ENCODE measurements around the gene GMPR.

GMPR gene
- total RNA-seq, result 0.30 to 0.39 reads per million in 2 experiments

DNA sequence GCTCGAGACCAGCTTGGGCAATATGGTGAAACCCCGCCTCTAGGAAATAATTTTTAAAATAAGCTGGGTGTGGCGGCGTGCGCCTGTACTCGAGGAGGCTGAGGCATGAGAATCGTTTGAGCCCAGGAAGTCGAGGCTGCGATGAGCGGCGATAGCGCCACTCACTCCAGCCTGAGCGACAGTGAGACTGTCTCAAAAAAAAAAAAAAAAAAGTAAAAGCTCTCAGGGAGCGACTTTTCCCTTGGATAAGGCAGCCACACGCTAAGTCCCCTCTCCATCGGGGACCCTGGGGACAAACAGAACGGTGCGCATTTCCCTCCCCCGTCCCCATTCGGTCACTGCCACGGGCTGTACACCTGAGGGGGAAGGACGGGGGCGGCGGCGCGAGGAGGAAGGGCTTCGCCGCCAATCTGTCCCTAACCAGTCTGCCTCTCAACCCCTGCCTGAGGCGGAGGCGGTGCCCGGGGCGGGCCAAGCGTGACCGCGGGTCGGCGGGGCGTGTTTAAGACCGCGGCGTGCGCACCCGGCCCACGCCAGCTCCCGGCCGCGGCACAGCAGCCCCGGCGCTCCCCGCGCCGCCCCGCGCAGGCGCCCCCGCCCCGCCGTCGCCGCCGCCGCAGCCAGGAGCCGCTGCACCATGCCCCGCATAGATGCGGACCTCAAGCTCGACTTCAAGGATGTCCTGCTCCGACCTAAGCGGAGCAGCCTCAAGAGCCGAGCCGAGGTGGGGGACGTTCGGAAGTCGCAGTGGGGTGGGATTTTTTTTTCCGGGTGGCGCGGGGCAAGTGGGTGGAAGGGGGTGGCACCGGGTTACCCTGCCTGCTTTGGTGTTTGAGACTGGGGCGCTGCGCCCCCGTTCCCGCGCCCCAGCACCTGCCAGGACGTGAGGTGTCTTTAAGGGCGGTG lies at the start of gene GMPR:
Gene GMPR (plus strand): TSS at position 531 of the 906 bp plus-strand sequence. CDS start 107 bp downstream, at position 638.
- DNase-seq (ENCODE audit: low read depth), result peak; percentile 46

DNA sequence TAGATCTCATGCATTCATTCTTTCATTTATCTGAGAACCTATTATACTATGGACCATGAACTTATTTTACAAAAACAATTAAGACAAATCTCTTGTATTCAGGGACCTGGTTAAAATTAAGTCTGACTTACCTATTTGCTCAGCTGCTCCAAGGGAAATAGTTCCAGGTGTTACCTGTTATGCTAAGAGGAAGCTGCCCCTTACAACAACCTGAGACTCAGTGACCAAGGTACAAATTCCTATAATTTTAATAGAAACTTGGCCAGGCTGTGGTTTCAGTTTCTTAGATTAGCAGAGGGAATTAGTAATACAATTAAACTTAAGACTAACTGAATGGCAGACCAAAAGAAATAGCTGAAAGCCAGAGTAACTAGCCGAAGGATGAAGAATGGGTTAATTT lies 48.2 kb upstream of the GMPR start:
- DNase-seq (ENCODE audit: low read depth), result no peak

DNA sequence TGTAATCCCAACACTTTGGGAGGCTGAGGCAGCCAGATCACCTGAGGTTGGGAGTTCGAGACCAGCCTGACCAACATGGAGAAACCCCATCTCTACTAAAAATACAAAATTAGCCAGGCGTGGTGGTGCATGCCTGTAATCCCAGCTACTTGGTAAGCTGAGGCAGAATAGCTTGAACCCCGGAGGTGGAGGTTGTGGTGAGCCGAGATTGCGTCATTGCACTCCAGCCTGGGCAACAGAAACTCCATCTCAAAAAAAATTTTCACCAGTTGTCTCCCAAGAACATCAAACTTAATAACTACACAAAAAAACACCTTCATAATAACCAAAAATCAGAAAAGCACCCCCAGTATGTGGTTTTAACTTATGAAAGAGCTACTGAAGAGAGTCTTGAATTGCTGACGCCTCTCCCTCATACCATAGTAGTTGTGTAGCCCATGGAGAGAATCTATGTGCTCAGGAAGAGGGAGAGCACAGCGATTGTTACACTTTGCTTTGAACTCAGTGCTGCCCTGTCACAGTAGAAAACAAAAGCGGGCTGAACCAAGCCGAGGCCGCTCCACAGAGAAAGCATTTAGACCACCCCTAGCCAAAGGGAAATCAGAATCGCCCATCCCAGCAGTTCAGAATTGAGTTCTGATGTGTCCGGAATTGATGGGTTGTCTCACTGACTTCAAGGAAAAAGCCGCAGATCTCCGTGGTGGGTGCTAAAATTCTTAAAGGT lies 42.0 kb upstream of the GMPR start:
- DNase-seq (ENCODE audit: low read depth), result no peak

DNA sequence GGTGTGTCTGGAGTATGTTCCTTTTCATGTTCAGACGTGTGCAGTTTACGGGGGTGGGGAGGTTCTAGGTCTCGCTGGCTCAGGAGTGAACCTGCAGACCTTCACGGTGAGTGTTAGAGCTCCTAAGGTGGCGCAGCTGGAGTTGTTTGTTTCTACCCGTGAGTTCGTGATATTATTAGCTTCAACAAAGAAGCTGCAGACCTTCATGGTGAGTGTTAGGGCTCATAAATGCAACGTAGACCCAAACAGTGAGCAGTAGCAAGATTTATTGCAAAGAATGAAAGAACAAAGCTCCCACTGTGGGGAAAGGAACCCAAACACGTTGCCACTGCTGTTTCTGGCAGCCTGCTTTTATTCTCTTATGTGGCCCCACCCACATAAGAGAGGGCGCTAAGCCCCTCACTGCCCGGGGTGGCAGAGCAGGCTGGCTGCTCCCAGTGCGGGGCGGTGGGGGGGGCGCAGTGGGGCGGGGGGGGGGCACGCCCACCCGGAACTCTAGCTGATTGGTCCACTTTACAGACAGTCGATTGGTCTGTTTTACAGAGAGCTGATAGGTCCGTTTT lies 41.3 kb upstream of the GMPR start:
- no peak for DNase-seq (ENCODE audit: low read depth)

DNA sequence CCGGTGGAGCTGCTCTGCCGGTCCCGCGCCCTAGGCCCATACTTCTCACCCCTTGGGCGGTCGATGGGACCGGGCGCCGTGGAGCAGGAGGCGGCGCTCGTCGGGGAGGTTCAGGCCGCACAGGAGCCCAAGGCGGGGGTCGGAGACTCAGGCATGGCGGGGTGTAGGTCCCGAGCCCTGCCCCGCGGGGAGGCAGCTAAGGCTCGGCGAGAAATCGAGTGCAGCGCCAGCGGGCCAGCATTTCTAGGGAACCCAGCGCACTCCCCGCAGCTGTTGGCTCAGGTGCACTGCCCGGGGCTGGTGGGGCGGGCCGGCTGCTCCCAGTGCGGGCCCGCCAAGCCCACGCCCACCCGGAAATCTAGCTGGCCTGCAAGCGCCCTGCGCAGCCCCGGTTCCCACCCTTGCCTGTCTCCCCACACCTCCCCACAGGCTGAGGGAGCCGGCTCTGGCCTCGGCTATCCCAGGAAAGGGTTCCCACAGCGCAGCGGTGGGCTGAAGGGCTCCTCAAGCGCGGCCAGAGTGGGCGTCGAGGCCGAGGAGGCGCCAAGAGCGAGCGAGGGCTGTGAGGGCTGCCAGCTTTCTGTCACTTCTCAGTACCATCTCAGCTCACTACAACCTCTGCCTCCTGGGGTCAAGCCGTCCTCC lies 40.2 kb upstream of the GMPR start:
- no peak for DNase-seq (ENCODE audit: low read depth)

DNA sequence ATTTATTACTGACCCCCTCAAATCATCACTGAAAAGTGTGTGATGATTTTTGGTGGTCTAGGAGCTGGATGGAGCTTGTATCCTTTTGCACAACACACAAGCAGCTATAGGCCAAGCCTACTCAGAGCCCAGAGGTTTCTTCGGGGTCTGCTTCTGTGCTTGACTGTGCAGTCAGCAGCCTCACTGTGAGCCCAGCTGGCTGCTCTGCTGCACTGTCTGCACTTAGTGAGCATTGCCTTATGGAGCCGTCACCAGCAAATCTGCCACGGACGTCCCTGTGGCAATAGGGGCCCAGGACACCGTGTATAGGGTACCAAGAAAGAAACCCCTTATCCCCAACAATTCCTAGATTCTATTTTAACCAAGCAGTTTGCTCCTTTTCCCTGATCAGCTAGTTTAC lies 38.6 kb upstream of the GMPR start:
- DNase-seq (ENCODE audit: low read depth), result no peak

DNA sequence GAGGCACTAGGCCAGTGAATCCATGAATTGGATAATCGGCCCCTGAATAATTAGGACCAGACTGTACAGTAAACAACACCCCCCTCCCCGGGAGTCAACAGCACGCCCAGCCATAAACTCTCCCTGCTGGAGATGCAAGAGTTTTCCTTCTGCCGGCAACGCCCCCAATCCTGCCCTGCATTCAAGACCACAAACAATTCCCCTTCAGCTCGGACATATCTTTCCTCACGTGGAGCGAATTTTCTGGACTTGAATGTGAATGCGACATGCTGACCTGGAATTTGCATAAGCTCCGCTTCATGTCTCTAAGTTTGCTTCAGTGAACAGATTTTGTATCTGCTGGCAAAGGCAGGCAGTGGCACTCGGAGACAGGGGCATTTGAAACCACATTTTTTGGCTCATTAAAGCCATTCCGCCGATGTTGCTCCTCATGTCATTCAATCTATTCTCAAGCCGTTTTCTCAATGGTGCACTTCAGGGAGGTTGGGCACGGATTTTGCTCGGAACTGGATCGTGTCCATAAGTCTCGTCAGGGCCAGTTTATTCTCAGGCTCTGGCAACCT lies 38.0 kb upstream of the GMPR start:
- no peak for DNase-seq (ENCODE audit: low read depth)

DNA sequence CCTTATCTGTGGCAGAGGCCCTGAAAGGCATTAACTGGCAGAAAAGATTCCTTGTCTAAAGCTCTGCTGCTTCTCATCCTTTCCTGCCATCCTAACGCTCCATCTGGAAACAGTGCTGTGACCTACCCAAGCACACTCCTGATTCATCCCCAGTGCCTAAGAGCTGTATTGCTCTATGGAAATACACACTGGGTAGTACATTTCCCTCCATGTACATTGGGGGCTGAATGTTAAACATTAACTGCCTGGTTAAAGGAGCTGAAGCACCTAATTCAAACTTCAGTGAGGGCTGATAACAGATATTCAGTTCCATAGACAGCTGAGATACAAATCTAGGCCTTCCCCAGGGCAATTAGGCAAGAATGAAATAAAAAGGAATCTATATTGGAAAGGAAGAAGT lies 36.7 kb upstream of the GMPR start:
- DNase-seq (ENCODE audit: low read depth), result no peak

DNA sequence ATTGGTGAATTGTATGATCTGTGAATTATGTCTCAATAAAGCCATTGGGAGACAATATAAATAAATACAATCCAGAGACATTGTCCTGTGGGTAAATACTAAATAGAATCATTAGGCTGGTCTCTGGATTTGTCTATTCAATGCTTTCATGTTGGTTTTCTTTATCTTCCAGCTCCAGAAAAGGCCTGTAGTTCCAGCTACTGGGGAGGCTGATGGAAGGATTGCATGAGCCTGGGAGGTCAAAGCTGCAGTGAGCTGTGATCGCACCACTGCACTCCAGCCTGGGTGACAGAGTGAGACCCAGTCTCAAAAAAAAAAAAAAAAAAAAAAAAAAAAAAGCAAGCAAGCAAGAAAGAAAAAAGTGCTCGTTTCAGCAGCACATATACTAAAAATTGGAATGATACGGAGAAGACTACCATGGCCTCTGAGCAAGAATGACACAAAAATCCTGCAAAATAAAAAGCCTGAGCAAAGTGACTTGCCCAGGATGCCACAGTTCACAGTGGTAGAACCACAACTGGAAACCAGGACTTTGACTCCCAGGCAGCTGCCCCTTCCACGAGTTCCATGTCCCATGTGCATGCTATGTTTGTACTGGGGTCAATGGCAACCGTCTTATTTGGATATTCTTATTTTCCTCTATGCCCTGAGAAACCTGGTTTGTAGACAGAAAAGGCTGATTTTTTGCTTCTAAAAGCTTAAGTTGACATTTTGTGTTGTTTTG lies 33.6 kb upstream of the GMPR start:
- DNase-seq (ENCODE audit: low read depth), result no peak

DNA sequence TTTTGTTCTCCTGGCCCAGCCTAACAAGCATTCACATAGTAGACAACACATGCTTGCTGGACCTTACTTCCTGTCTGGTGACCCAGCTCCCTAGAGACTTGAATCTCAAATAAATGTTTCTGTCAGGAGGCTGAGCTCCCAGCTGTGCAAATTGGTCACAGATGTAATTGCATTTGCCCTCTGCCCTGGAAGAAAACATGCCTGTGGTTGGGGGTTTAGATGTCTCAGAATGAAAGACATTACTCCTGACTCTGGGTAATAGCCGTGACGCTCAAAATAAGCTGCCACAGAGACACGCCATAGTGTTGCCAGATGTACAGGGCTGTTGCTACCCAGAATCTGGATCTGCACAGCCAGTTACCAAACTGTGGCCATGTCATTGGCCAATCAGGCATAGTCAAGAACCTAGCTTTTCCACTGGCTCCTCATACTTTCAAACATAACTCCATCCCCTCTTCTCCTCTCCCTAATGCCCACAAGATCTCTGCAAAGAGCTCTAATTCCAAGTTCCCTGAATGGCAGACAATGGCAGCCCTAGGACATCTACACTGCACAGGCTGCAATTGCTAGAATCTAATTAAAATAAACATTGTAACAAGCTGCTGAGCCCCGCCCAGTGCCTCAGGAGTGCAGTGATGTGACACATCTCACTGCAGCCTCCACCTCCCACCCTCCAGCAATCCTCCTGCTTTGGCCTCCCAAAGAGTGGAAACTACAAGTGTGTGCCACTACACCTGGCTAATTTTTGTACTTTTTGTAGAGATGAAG lies 32.8 kb upstream of the GMPR start:
- no peak for DNase-seq (ENCODE audit: low read depth)

DNA sequence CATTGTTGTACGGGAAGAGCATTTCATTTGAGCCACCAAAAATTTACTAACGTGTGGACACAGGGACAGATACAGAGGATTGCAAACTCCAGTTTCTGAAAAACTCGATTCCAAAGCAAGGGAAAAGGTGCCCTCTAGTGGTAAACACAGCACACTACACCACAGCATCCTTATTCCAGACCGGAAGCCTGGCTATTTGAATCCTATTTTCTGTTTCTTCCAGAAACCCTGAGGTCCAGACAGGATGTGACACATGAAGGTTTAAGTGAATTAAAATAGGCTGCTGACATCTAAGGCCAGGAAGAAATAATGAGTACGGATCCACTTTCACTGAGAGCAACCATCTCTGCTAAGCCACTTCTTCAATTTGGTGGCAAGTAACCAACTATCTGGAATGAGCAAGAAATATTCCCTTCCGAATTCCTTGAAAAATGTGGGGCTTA lies 31.8 kb upstream of the GMPR start:
- peak; percentile 22 for DNase-seq (ENCODE audit: low read depth)

DNA sequence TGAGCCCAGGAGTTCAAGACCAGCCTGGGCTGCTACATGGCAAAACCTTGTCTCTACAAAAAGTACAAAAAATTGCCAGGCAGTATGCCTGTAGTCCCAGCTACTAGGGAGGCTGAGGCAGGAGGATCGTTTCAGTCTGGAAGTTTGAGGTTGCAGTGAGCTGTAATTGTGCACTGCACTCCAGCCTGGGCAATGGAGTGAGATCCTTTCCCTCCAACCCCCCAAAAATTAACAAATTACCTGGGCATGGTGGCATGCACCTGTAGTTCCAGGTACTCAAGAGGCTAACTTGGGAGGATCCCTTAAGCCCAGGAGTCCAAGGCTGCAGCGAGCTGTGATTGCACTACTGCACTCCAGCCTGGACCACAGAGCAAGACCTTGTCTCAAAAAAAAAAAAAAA lies 29.4 kb upstream of the GMPR start:
- no peak for DNase-seq (ENCODE audit: low read depth)

DNA sequence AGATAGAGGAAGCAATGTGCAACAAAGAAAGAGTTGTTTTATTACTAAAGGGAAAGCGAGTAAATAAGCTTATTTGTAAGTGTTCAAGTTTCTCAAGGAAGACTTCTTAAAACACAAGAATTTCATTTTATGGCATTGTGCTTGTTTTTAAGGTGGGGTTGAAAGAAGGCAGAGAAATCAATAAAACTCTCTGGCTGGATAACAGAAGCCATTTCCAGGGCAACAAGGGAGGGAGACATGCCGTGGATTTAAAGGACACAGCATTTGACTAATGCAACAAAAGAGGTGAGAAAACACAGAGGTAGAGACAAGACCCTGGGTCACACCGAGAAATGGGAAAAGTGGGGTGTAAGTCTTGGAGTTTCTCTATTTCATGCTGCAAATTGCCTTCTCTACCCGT lies 28.8 kb upstream of the GMPR start:
- no peak for DNase-seq (ENCODE audit: low read depth)

DNA sequence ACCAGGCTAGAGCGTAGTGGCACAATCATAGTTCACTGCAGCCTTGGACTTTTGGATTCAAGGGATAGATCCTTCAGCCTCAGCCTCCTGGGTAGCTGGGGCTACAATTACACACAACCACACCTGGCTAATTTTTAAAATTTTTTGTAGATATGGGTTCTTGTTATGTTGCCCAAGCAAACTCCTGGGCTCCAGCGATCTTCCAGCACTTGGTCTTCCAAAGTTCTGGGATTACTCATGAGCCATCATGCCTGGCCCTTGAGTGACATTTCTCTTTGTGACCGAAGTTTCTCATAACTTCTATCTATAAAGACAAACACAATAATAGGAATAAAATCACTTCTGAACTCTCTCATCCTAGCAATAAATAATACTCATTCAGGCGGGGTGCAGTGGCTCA lies 26.1 kb upstream of the GMPR start:
- DNase-seq (ENCODE audit: low read depth), result no peak

DNA sequence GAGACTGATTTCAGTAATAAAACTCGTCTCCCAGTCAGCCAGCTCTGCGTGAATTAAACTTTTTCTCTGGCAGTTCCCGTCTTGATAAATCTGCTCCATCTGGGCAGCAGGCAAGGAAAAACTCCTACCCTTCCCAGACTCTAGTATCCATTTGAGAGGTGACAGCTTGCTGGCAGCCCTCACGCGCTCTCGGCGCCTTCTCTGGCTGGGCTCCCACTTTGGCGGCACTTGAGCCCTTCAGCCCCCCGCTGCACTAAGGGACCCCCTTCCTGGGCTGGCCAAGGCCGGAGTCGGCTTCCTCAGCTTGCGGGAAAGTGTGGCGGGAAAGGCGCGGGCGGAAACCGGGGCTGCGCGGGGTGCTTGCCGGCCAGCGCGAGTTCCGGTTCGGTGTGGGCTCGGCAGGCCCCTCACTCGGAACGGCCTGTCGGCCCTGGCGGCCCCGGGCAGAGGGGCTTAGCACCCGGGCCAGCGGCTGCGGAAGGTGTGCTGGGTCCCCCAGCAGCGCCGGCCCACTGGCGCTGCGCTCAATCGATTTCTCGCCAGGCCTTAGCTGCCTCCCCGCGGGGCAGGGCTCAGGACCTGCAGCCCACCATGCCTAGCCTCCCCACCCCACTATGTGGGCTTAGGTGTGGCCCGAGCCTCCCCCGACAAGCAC lies 21.8 kb upstream of the GMPR start:
- no peak for DNase-seq (ENCODE audit: low read depth)

DNA sequence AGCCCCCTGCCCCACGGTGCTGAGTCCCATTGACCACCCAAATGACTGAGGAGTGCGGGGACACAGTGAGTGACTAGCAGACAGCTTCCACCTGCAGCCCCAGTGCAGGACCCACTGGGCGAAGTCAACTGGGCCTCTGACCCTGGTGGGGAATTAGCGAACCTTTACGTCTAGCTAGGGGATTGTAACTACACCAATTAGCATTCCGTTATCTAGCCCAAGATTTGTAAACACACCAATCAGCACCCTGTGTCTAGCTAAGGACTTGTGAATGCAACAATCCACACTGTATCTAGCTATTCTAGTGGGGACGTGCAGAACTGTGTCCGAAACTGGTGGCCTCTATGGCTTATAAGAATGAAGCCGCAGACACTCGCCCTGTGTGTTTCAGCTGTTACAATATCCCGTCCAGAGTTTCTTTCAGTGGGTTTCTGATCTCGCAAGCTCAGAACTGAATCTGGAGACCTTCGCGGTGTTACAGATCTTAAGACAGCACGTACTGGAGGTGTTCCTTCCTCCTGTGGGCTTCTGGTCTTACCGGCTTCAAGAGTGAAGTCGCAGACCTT lies 21.1 kb upstream of the GMPR start:
- no peak for DNase-seq (ENCODE audit: low read depth)

DNA sequence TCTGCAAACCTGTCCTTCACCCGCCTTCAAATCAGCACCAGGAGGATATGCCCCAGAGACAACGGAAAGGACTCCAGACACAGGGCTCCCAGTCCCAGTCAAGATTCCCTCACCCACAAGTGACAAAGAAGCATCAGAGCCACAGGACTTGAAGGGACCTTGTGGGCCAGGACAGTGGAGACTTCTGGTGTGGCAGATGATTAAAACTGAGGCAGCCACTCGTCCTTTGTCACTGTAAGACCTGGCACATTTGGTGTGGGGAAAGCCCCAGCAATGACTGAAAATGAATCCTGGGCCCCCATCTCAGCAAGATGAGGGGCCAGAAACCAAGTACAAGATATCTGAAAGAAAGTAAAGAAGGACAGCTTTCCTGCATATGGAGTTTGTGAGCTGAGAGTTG lies 15.6 kb upstream of the GMPR start:
- DNase-seq (ENCODE audit: low read depth), result no peak

DNA sequence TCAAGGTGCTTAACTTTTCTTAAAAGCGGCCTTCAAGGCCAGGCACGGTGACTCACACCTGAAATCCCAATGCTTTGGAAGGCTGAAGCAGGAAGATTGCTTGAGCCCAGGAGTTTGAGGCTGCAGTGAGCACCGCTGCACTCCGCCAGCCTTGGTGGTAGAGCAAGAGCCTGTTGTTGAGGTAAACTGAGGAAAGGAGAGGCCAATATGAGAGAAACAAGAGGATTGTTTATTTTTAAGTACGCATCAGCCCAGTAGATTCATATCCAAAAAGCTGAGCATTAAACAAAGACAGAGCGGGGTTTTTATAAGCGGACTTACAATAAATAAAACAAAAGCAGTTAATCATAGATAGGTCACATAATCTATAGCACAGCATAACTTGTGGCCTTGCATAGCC lies 15.0 kb upstream of the GMPR start:
- DNase-seq (ENCODE audit: low read depth), result no peak

DNA sequence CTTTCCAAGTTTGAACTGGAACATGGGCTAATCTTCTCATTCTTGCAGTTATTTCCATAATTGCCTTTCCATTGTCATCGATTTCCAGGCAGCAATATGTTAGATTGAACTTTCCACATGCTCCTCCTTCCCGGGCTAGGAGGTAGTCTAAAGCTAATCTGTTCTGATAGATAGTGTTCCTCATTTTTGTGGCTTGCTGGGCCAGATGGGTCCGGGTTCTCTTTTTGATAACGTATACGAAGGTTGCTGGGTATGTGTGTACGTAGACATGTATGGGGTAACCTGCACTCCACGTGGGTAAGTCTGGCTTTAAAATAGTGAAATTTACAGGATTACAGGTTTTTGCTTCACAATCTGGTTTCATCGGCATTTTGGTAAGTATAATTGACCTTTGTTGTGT lies 14.0 kb upstream of the GMPR start:
- DNase-seq (ENCODE audit: low read depth), result no peak

Data from T follicular helper cell (primary cell).